ENCODE results near the gene SFMBT2.

Gene SFMBT2

DNA sequence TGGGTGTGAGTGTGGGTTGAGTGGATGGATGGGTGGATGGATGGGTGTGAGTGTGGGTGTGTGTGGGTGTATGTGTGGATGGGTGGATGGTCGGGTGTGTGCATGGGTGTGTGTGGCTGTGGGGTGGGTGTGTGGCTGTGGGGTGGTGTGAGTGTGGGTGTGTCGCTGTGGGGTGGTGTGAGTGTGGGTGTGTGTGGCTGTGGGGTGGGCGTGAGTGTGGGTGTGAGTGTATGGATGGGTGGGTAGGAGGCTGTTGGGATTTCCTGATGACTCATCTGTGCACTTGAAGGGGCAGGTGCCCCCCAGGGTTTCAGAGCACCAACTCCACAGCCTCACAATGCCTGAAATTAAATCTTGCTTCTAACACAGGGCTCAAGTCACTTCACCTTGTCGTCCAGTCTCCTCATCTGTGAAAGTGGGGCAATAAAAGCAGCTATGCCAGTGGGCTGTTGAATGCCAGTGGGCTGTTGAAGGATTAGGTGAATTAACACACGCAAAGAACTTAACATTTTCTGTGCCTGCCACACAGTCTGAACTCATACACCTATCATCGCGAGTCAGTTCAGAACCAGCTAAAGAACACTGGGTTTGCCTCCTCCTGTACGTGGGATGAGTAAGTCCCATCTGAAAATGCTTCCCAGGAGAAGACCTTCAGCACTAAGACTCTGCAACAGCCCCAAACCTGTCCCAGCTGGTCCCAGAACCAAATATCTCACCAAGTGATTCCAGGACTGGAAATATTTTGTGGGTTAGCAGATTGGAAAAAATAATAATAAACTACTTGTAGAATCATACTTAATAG lies 32.0 kb downstream of the SFMBT2 start:
- Histone ChIP-seq H3K9me3 (no peaks in the 10 kb centered on the region), H3K36me3 (no peaks in the 10 kb centered on the region), H3K4me3 (ENCODE audit: low read depth in 1 of 2, low read length in 1 of 2) (no peak overlapping the region), H3K27ac (no peak overlapping the region), H3K27me3 (no peaks in the 10 kb centered on the region), H3K4me1 (ENCODE audit: control insufficient read depth in 1 of 2, insufficient read depth in 1 of 2, low read depth in 1 of 2, low read length in 1 of 2) (no peaks in the 10 kb centered on the region)
- TF ChIP-seq CTCF (IDR thresholded peaks at IDR 0.05): no peak

DNA sequence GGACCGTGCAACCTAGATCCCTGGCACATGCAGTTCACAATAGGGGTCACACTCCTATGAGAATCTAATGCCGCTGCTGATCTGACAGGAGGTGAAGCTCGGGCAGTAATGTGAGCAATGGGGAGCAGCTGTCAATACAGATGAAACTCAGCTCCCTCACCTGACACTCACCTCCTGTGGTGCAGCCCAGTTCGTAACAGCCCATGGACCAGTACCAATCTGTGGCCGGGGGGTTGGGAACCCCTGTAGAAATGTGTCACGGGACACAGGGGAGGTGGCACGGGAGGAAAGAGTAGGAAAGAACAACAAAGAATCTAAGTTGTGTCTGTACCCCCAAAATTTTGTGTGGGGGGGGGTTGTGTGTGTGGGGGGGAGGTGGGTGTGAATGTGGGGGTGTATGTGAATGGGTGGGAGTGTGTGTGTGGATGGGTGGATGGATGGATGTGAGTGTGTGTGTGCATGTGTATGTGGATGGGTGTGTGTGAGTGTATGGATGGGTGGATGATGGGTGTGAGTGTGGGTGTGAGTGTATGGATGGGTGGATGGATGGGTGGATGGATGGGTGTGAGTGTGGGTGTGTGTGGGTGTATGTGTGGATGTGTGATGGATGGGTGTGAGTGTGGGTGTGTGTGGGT lies 33.1 kb downstream of the SFMBT2 start:
- H3K4me1 ChIP-seq (ENCODE audit: control insufficient read depth in 1 of 2, insufficient read depth in 1 of 2, low read depth in 1 of 2, low read length in 1 of 2): no peaks in the 10 kb centered on the region
- H3K36me3 ChIP-seq: no peaks in the 10 kb centered on the region
- no peak overlapping the region for H3K27ac ChIP-seq
- no peak for TF ChIP-seq CTCF (IDR thresholded peaks at IDR 0.05)
- no peaks in the 10 kb centered on the region for H3K27me3 ChIP-seq
- H3K9me3 ChIP-seq: no peaks in the 10 kb centered on the region
- H3K4me3 ChIP-seq (ENCODE audit: low read depth in 1 of 2, low read length in 1 of 2): no peak overlapping the region

DNA sequence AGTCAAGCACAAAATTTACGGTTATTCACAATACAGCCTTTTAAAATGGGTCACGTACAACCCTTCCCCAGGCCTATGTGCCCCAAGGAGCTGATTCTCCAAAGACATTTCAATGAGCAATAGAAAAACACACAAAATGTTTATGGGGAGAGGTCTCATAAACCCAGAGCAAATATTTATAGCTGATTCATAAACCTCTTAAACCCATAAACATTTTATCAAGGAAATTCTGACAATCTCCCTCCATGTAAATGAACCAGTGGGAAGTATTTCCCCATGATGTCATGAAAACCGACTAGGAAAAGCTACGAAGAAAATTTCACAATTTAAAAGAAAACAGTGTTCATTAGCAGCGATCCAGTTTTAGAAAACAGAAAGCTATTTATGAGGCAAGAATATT lies 36.0 kb downstream of the SFMBT2 start:
- Histone ChIP-seq H3K4me1 (ENCODE audit: control insufficient read depth in 1 of 2, insufficient read depth in 1 of 2, low read depth in 1 of 2, low read length in 1 of 2) (no peaks in the 10 kb centered on the region), H3K4me3 (ENCODE audit: low read depth in 1 of 2, low read length in 1 of 2) (no peak overlapping the region), H3K27ac (no peak overlapping the region), H3K27me3 (no peaks in the 10 kb centered on the region), H3K9me3 (no peaks in the 10 kb centered on the region), H3K36me3 (no peaks in the 10 kb centered on the region)
- no peak for TF ChIP-seq CTCF (IDR thresholded peaks at IDR 0.05)

GRCh38 chr10:7373039-7373438 lies 37.8 kb downstream of the SFMBT2 start:
- no peak overlapping the region for H3K27ac ChIP-seq
- H3K9me3 ChIP-seq: no peaks in the 10 kb centered on the region
- H3K4me3 ChIP-seq (ENCODE audit: low read depth in 1 of 2, low read length in 1 of 2): no peak overlapping the region
- H3K4me1 ChIP-seq (ENCODE audit: control insufficient read depth in 1 of 2, insufficient read depth in 1 of 2, low read depth in 1 of 2, low read length in 1 of 2): no peaks in the 10 kb centered on the region
- H3K36me3 ChIP-seq: no peaks in the 10 kb centered on the region
- no peaks in the 10 kb centered on the region for H3K27me3 ChIP-seq
- no peak for TF ChIP-seq CTCF (IDR thresholded peaks at IDR 0.05)

DNA sequence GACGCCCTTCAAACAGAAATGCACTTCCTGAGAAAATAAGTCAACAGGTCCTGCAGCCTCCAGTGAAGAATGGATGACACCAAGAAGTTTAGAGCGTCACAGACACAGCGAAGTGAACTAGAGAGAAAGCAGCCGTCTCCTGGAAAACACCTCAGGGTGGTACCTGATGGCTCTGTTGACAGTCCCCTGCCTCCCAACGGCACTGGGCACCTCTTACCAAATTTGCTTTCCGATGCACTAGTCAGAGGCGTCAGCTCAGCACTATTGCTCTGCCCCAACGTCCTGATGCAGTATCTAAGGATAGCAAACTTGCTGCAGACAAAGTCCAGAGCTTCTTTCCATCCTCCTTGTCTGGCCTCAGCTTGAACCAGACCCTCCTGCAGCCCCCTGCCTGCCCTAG lies 38.3 kb downstream of the SFMBT2 start:
- Histone ChIP-seq H3K9me3 (no peaks in the 10 kb centered on the region), H3K4me1 (ENCODE audit: control insufficient read depth in 1 of 2, insufficient read depth in 1 of 2, low read depth in 1 of 2, low read length in 1 of 2) (no peaks in the 10 kb centered on the region), H3K27me3 (no peaks in the 10 kb centered on the region), H3K36me3 (no peaks in the 10 kb centered on the region), H3K4me3 (ENCODE audit: low read depth in 1 of 2, low read length in 1 of 2) (no peak overlapping the region), H3K27ac (no peak overlapping the region)
- TF ChIP-seq CTCF (IDR thresholded peaks at IDR 0.05): no peak
